Liver (tissue), 9 donors: ENCODE results near the gene CUX1. TPM values are rescaled to one million over a fixed set of nuclear protein-coding genes. Genes with fewer than 3 reads are reported as not detected.
A peak's percentile ranks its signal among the peaks of the same experiment; 100 is the strongest.
"Not testable (repeated sequence)": the region's sequence is repeated elsewhere in the genome, so short reads cannot be mapped to it uniquely, and the experiment has no call there.

ENCODE experiments used
- DNase-seq: peaks from one replicate; pipeline ENCODE4 v3.0.0-alpha.2; 2017; ENCODE audit warnings: low spot score
- H3K27ac ChIP-seq, 2 donors: one replicate each; pipeline ENCODE4 v1.7.0; 2013; ENCODE audit warnings: inconsistent platforms in 2 of 2, low read length in 2 of 2, control low read depth in 1 of 2, low read depth in 1 of 2, mild to moderate bottlenecking in 1 of 2
- H3K27me3 ChIP-seq, 4 donors: one replicate each; pipeline versions ENCODE4 v1.6.1 to v1.7.0; 2013; ENCODE audit warnings: low read length in 3 of 4, inconsistent platforms in 1 of 4, mild to moderate bottlenecking in 1 of 4, moderate library complexity in 1 of 4; ENCODE audit not compliant: control insufficient read depth in 4 of 4, insufficient read depth in 4 of 4
- H3K36me3 ChIP-seq, 4 donors: one replicate each; pipeline versions ENCODE4 v1.6.1 to v1.7.0; 2013; ENCODE audit warnings: low read length in 3 of 4, mild to moderate bottlenecking in 3 of 4, low read depth in 1 of 4, moderate library complexity in 1 of 4; ENCODE audit not compliant: control insufficient read depth in 4 of 4, insufficient read depth in 3 of 4
- H3K4me1 ChIP-seq, 4 donors: one replicate each; pipeline versions ENCODE4 v1.6.1 to v1.7.0; 2013; ENCODE audit warnings: low read length in 3 of 4, mild to moderate bottlenecking in 3 of 4, moderate library complexity in 1 of 4; ENCODE audit not compliant: control insufficient read depth in 4 of 4, insufficient read depth in 4 of 4
- H3K4me3 ChIP-seq, 3 donors: one replicate each; pipeline versions ENCODE4 v1.6.1 to v1.7.0; 2013; ENCODE audit warnings: low read length in 3 of 3, control low read depth in 1 of 3, low read depth in 1 of 3, mild to moderate bottlenecking in 1 of 3
- H3K9ac ChIP-seq, 2 donors: one replicate each; pipeline ENCODE4 v1.7.0; 2013; ENCODE audit warnings: low read length in 2 of 2, mild to moderate bottlenecking in 2 of 2, moderate library complexity in 2 of 2, control low read depth in 1 of 2, low read depth in 1 of 2
- H3K9me3 ChIP-seq, 4 donors: one replicate each; pipeline versions ENCODE4 v1.6.1 to v1.7.0; 2013; ENCODE audit warnings: low read length in 3 of 4; ENCODE audit not compliant: control insufficient read depth in 4 of 4
- ATF3 ChIP-seq: IDR thresholded peaks from 2 replicates; pipeline ENCODE4 v1.6.1; 2016; ENCODE audit warnings: antibody characterized with exemption
- CTCF ChIP-seq: fragments of 150-350 bp; IDR thresholded peaks from 2 replicates; pipeline ENCODE4 v1.5.1; 2017; ENCODE audit warnings: improper control_type of control experiment, low read depth, low read length; ENCODE audit not compliant: missing input control
- EGR1 ChIP-seq, 2 donors: IDR thresholded peaks; 2 replicates each; pipeline ENCODE4 v1.6.1; 2016 to 2018; ENCODE audit warnings: antibody characterized with exemption in 2 of 2, low read depth in 2 of 2
- FOXA1 ChIP-seq: IDR thresholded peaks from 2 replicates; pipeline ENCODE4 v1.6.1; 2016; ENCODE audit warnings: antibody characterized with exemption
- FOXA2 ChIP-seq: IDR thresholded peaks from 2 replicates; pipeline ENCODE4 v1.6.1; 2016; ENCODE audit warnings: antibody characterized with exemption
- HNF4A ChIP-seq, 2 donors: conservative IDR thresholded peaks; 2 replicates each; pipeline ENCODE4 v1.6.1; 2016; ENCODE audit warnings: antibody characterized with exemption in 2 of 2, mild to moderate bottlenecking in 2 of 2
- HNF4G ChIP-seq: IDR thresholded peaks from 2 replicates; pipeline ENCODE4 v1.6.1; 2016; ENCODE audit warnings: antibody characterized with exemption
- JUND ChIP-seq, 2 donors: IDR thresholded peaks; 2 replicates each; pipeline ENCODE4 v1.6.1; 2016; ENCODE audit warnings: antibody characterized with exemption in 2 of 2
- MAX ChIP-seq: IDR thresholded peaks from 2 replicates; pipeline ENCODE4 v1.6.1; 2016; ENCODE audit warnings: antibody characterized with exemption
- NR2F2 ChIP-seq: IDR thresholded peaks from 2 replicates; pipeline ENCODE4 v1.6.1; 2016; ENCODE audit warnings: antibody characterized with exemption
- RAD21 ChIP-seq, 2 donors: IDR thresholded peaks; 2 replicates each; pipeline ENCODE4 v1.6.1; 2016; ENCODE audit warnings: antibody characterized with exemption in 2 of 2, mild to moderate bottlenecking in 2 of 2
- REST ChIP-seq: IDR thresholded peaks from 2 replicates; pipeline ENCODE4 v1.6.1; 2016; ENCODE audit warnings: antibody characterized with exemption, mild to moderate bottlenecking
- RXRA ChIP-seq, 2 donors: IDR thresholded peaks; 2 replicates each; pipeline ENCODE4 v1.6.1; 2017 to 2018; ENCODE audit warnings: antibody characterized with exemption in 2 of 2, mild to moderate bottlenecking in 1 of 2
- SP1 ChIP-seq: IDR thresholded peaks from 2 replicates; pipeline ENCODE4 v1.6.1; 2018; ENCODE audit warnings: antibody characterized with exemption, mild to moderate bottlenecking
- YY1 ChIP-seq: IDR thresholded peaks from 2 replicates; pipeline ENCODE4 v1.6.1; 2016; ENCODE audit warnings: antibody characterized with exemption, mild to moderate bottlenecking
- WGBS: extraction: QIAGEN DNeasy Blood & Tissue Kit; methylation state at CpG from one replicate; pipeline ENCODE4 v1.1.7; 2013; 5-methylcytosine and 5-hydroxymethylcytosine counted together
- polyA plus RNA-seq, 2 donors: library from polyadenylated mRNA; stranded (reverse) in 1 of 2; unstranded in 1 of 2; fragments of 200-250 nt in 1 of 2; fragments of >200 nt in 1 of 2; fragmentation: Nextera tagmentation in 1 of 2; extraction: Ambion mirVana in 1 of 2; gene quantifications; one replicate each; pipeline versions ENCODE4 v1.2.1 to v1.2.3, GENCODE V29; 2013 to 2015
- total RNA-seq, 2 donors: library from RNA; depleted of rRNA; stranded (reverse); fragments of >200 nt; gene quantifications; one replicate each; pipeline ENCODE4 v1.2.3, GENCODE V29; 2014
- donor health status: healthy.
- donor health status: healthy.
- donor health status: healthy.
- donor health status: healthy.
- donor health status: healthy.

The CUX1 gene
- total and polyA plus RNA-seq, 4 donors = 18.6 to 40.6 (median 21.4) TPM

GRCh38 chr7:101835136-101835535 is 17.7 kb downstream of the CUX1 start:
- H3K4me1 ChIP-seq = peaks cover 0 to 5% (median 0%) of the 10 kb centered on the region in 4 donors
- H3K4me3 ChIP-seq = no peak overlapping the region
- no peak overlapping the region for H3K9ac ChIP-seq
- no peak for TF ChIP-seq REST
- no peak for TF ChIP-seq FOXA1
- TF ChIP-seq EGR1 (IDR thresholded peaks at IDR 0.05; ENCODE audit: low read depth in 2 of 2) = no peak
- TF ChIP-seq JUND (IDR thresholded peaks at IDR 0.05) = no peak
- no peak for TF ChIP-seq RAD21 (IDR thresholded peaks at IDR 0.05)
- no peak for TF ChIP-seq NR2F2
- TF ChIP-seq FOXA2 = no peak
- no peak for TF ChIP-seq ATF3
- TF ChIP-seq RXRA (IDR thresholded peaks at IDR 0.05) = no peak
- TF ChIP-seq YY1 = no peak
- TF ChIP-seq SP1 = no peak
- TF ChIP-seq CTCF = no peak
- TF ChIP-seq MAX = no peak
- no peaks in the 10 kb centered on the region for H3K36me3 ChIP-seq
- H3K27me3 ChIP-seq = no peaks in the 10 kb centered on the region
- H3K9me3 ChIP-seq = no peaks in the 10 kb centered on the region
- no peak overlapping the region for H3K27ac ChIP-seq
- DNase-seq = no peak
- WGBS = 97% methylated on average over 12 of the region's 12 CpGs

- not testable (repeated sequence) for H3K27ac ChIP-seq, H3K9me3 ChIP-seq, H3K9ac ChIP-seq, H3K36me3 ChIP-seq, H3K4me3 ChIP-seq, H3K4me1 ChIP-seq, H3K27me3 ChIP-seq, DNase-seq
- WGBS = 94% methylated on average over 7 of the region's 7 CpGs
Observed at GRCh38 chr7:101837433-101837832, 20.0 kb downstream of the CUX1 start.

- H3K4me3 ChIP-seq = no peak overlapping the region
- H3K9ac ChIP-seq = no peak overlapping the region
- no peaks in the 10 kb centered on the region for H3K27me3 ChIP-seq
- WGBS = 75% methylated on average over 17 of the region's 17 CpGs
- H3K36me3 ChIP-seq = no peaks in the 10 kb centered on the region
- H3K4me1 ChIP-seq = peaks cover 0 to 5% (median 0%) of the 10 kb centered on the region in 4 donors
- no peak for DNase-seq
- no peak for TF ChIP-seq ATF3
- no peak for TF ChIP-seq HNF4G
- TF ChIP-seq FOXA2 = no peak
- TF ChIP-seq RXRA (IDR thresholded peaks at IDR 0.05) = peak; percentile 41 to 52
- TF ChIP-seq HNF4A (conservative IDR thresholded peaks at IDR 0.05) = peak; percentile 35 to 47
- peak in 1 of 2 donors; percentile 26 for TF ChIP-seq RAD21 (IDR thresholded peaks at IDR 0.05)
- peak; percentile 33 for TF ChIP-seq SP1
- H3K27ac ChIP-seq = peak overlapping the region; percentile 1 to 10
- H3K9me3 ChIP-seq = no peaks in the 10 kb centered on the region
Observed at GRCh38 chr7:101838837-101839483, 21.5 kb downstream of the CUX1 start.
